C4-2B (cell line): ENCODE measurements around the gene ATP6V1G2.

ENCODE experiments used
- H3K27ac ChIP-seq: fragments of 450-650 bp; 2 replicates; pipeline ENCODE4 v1.5.1; 2017
- CTCF ChIP-seq: fragments of 450-650 bp; conservative IDR thresholded peaks from 2 replicates; pipeline ENCODE4 v1.5.1; 2017; ENCODE audit warnings: mild to moderate bottlenecking
- ZFX ChIP-seq: fragments of 450-650 bp; IDR thresholded peaks from 2 replicates; pipeline ENCODE4 v1.6.1; 2017

Gene ATP6V1G2

GRCh38 chr6:31534521-31535040, 11.8 kb downstream of the ATP6V1G2 start:
- H3K27ac ChIP-seq = no peak overlapping the region
- TF ChIP-seq CTCF (no peak), ZFX (no peak)

GRCh38 chr6:31534011-31534410, 12.4 kb downstream of the ATP6V1G2 start:
- H3K27ac ChIP-seq = no peak overlapping the region
- TF ChIP-seq ZFX = no peak

GRCh38 chr6:31533455-31533841, 13.0 kb downstream of the ATP6V1G2 start:
- no peak for TF ChIP-seq ZFX
- TF ChIP-seq CTCF = no peak
- H3K27ac ChIP-seq = no peak overlapping the region

GRCh38 chr6:31532644-31533454, 13.6 kb downstream of the ATP6V1G2 start:
- H3K27ac ChIP-seq = no peak overlapping the region
- TF ChIP-seq ZFX (no peak), CTCF (no peak)

- TF ChIP-seq ZFX (no peak), CTCF (no peak)
- H3K27ac ChIP-seq = no peak overlapping the region
These were observed 14.4 kb downstream of the ATP6V1G2 start for GRCh38 chr6:31531771-31532643.

- TF ChIP-seq ZFX (no peak), CTCF (no peak)
These were observed 15.2 kb downstream of the ATP6V1G2 start for GRCh38 chr6:31531162-31531561.

GRCh38 chr6:31530659-31531058, 15.7 kb downstream of the ATP6V1G2 start:
- no peak overlapping the region for H3K27ac ChIP-seq
- TF ChIP-seq ZFX = no peak
- TF ChIP-seq CTCF = no peak

More at GRCh38 chr6:31531162-31531561, 15.2 kb downstream of the ATP6V1G2 start:
- no peak overlapping the region for H3K27ac ChIP-seq
